Heart left ventricle (tissue), 16 donors: Measurements from ENCODE around the gene FCHSD2. TPM values are rescaled to one million over a fixed set of nuclear protein-coding genes. Genes with fewer than 3 reads are reported as not detected.

Source experiments
- ATAC-seq, 4 donors: fragments of 200-7000 bp; cut with Tn5 transposase; one replicate each; pipeline ENCODE4 v1.9.1; 2020 to 2022; ENCODE audit warnings: moderate library complexity in 4 of 4, mild to moderate bottlenecking in 3 of 4, moderate number of reproducible peaks in 1 of 4
- DNase-seq, 5 donors: peaks; one replicate each; pipeline ENCODE4 v3.0.0-alpha.2; 2020
- H3K27ac ChIP-seq, 12 donors: fragments of 200-600 bp; sonication (generic) in 4 of 12; one replicate each; pipeline versions ENCODE4 v1.5.0 to v1.8.0; 2016 to 2022; ENCODE audit warnings: mild to moderate bottlenecking in 2 of 12
- H3K27me3 ChIP-seq, 9 donors: fragments of 200-600 bp; sonication (generic) in 2 of 9; one replicate each; pipeline versions ENCODE4 v1.5.1 to v1.8.0; 2016 to 2022; ENCODE audit warnings: mild to moderate bottlenecking in 3 of 9
- H3K36me3 ChIP-seq, 9 donors: fragments of 200-600 bp; sonication (generic) in 2 of 9; one replicate each; pipeline versions ENCODE4 v1.5.0 to v1.8.0; 2018 to 2022; ENCODE audit warnings: mild to moderate bottlenecking in 2 of 9
- H3K4me1 ChIP-seq, 12 donors: fragments of 200-600 bp; sonication (generic) in 4 of 12; one replicate each; pipeline versions ENCODE4 v1.5.0 to v1.8.0; 2016 to 2022; ENCODE audit warnings: mild to moderate bottlenecking in 3 of 12
- H3K4me3 ChIP-seq, 12 donors: fragments of 200-600 bp; sonication (generic) in 4 of 12; one replicate each; pipeline versions ENCODE4 v1.5.0 to v1.8.0; 2017 to 2022; ENCODE audit warnings: mild to moderate bottlenecking in 9 of 12, moderate library complexity in 4 of 12
- H3K9me3 ChIP-seq, 12 donors: fragments of 200-600 bp; sonication (generic) in 4 of 12; one replicate each; pipeline versions ENCODE4 v1.5.0 to v1.8.0; 2016 to 2022; ENCODE audit warnings: mild to moderate bottlenecking in 1 of 12
- CTCF ChIP-seq, 12 donors: fragments of 200-600 bp; sonication (generic) in 4 of 12; IDR thresholded peaks; one replicate each; pipeline versions ENCODE4 v1.5.0 to v1.8.0; 2018 to 2022; ENCODE audit warnings: antibody characterized with exemption in 12 of 12, mild to moderate bottlenecking in 5 of 12
- POLR2A ChIP-seq, 2 donors: fragments of 450-650 bp; IDR thresholded peaks; one replicate each; pipeline ENCODE4 v1.6.1; 2017; ENCODE audit warnings: antibody characterized with exemption in 2 of 2, mild to moderate bottlenecking in 2 of 2, moderate library complexity in 2 of 2
- WGBS, 4 donors: extraction: QIAGEN DNeasy Blood & Tissue Kit in 2 of 4; methylation state at CpG; one replicate each; pipeline versions ENCODE4 v1.1.5 to v1.1.7; 2013 to 2018; 5-methylcytosine and 5-hydroxymethylcytosine counted together
- intact Hi-C, 10 donors: fragments of 100-400 bp; cut with DNase I; formaldehyde crosslinking; loops; one replicate each; pipeline versions ENCODE4 v1.11.1 to v1.14.2; 2022
- polyA plus RNA-seq, 2 donors: library from polyadenylated mRNA; stranded (reverse); fragments of 200-250 nt; gene quantifications; one replicate each; pipeline ENCODE4 v1.2.3, GENCODE V29; 2013
- total RNA-seq, 9 donors: library from RNA; depleted of rRNA in 2 of 9; stranded (reverse); fragments of >200 nt in 2 of 9; fragmentation: NEBNext Ultra II Directional in 3 of 9; extraction: Animal tissue kit (Norgen Biotek cat#: 25700) in 3 of 9; gene quantifications; one replicate each; pipeline versions ENCODE4 v1.1.0 to v1.2.4, GENCODE V29; 2016 to 2023
- donor health status: ischemic (EF 13 %, LVEDD 7.1; RV severe dilation, severe dysfunction).
- donor health status: healthy with polysubstance abuse.
- donor health status: DM: no; HTN: yes; CAD: no.
- donor health status: DM: no; HTN: no; CAD: no.
- donor health status: ischemic (EF 25% LVEDD 6.9; RV normal size, moderate dysfunction).
- donor health status: ischemic (EF 25% LVEDD 5.7; RV mildly dilated, moderate dysfunction).
- donor health status: healthy.
- donor health status: DM: yes; HTN: yes; CAD: no.
- donor health status: ischemic (EF 35%, LVEDD 5.7; RV mildly dilated, moderate dysfunction).
- donor health status: nonischemic (EF 11% LVEDD 7.7; RV severe dilation, severe dysfunction).
- donor health status: DM: yes; HTN: yes; CAD: no.
- donor health status: PGD.
- donor health status: ischemic (EF 29% LVEDD 5.4; RV normal size, mild dysfunction).
- donor health status: nonischemic (EF 23%, LVEDD 6.1; RV moderate dilation, normal function).

FCHSD2 gene
- total and polyA plus RNA-seq, 11 donors, result 9.9 to 61.1 (median 39.0) TPM

- WGBS, 4 donors, result 43 to 70% (median 47%) methylated on average over 4 to 11 of the region's 11 CpGs
Measured at GRCh38 chr11:73173755-73174494, 31.8 kb upstream of the FCHSD2 start.

DNA sequence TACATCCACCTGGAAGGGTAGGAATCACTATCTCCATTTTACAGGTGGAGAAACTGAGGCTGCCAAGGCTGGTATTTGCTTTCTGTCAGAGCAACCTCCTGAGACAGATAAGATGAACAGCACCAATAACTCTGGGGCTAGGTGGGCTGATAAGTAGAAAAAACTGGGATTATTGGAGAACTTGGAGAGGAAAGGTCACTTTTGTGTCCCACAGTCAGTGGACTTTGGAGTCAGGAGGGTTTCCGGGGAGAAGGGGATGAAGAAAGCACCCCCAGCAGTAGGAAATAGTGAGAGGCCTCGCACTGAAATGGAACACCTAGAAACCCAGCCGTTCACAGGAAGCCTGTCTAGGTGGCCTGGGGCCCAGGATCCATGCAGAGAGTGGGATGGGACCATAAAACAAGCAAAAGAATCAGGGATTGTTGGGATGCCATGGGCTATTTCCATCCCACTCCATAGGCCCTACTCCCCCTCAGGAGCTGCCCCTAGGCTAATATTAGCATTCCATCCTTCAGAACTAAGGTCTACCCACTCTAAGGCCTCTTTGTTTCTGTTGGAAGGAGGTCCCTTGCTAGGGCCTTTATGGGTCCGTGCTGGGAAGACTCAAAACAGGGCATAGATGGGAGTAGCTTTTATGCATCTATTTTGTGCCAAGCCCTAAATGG is 31.0 kb upstream of the FCHSD2 start:
- no peak for ATAC-seq
- peak overlapping the region in 11 of 12 donors; percentile 39 to 94 (median 80) for H3K27ac ChIP-seq
- 66 to 72% (median 69%) methylated on average over 4 of the region's 4 CpGs for WGBS, 4 donors
- intact Hi-C loops, result loop anchor here in 4 of 10 donors (2.0 to 10.0 kb wide), 4 partner anchors 14 to 431 kb away; no protein-coding TSS in a partner anchor
- TF ChIP-seq CTCF (IDR thresholded peaks at IDR 0.05), result no peak
- TF ChIP-seq POLR2A (IDR thresholded peaks at IDR 0.05), result no peak
- H3K9me3 ChIP-seq, result no peaks in the 10 kb centered on the region
- H3K4me1 ChIP-seq, result peaks cover 16 to 94% (median 72%) of the 10 kb centered on the region in 12 donors
- DNase-seq, result no peak
- no peak overlapping the region for H3K4me3 ChIP-seq
- no peaks in the 10 kb centered on the region for H3K27me3 ChIP-seq
- H3K36me3 ChIP-seq, result no peaks in the 10 kb centered on the region

More at GRCh38 chr11:73173755-73174494, 31.8 kb upstream of the FCHSD2 start:
- DNase-seq, result peak; percentile 77 to 95 (median 86)
- peak; percentile 73 to 86 (median 80) for ATAC-seq
- no peak overlapping the region for H3K4me3 ChIP-seq
- H3K27ac ChIP-seq, result peak overlapping the region in 11 of 12 donors; percentile 61 to 95 (median 84)
- no peaks in the 10 kb centered on the region for H3K9me3 ChIP-seq
- peaks cover 16 to 93% (median 71%) of the 10 kb centered on the region in 12 donors for H3K4me1 ChIP-seq
- intact Hi-C loops, result loop anchor here in 4 of 10 donors (2.0 to 10.0 kb wide), 4 partner anchors 15 to 432 kb away; no protein-coding TSS in a partner anchor
- TF ChIP-seq CTCF (IDR thresholded peaks at IDR 0.05) (peak in 6 of 12 donors; percentile 9 to 42 (median 24)), POLR2A (IDR thresholded peaks at IDR 0.05) (no peak)
- H3K27me3 ChIP-seq, result no peaks in the 10 kb centered on the region
- H3K36me3 ChIP-seq, result no peaks in the 10 kb centered on the region

DNA sequence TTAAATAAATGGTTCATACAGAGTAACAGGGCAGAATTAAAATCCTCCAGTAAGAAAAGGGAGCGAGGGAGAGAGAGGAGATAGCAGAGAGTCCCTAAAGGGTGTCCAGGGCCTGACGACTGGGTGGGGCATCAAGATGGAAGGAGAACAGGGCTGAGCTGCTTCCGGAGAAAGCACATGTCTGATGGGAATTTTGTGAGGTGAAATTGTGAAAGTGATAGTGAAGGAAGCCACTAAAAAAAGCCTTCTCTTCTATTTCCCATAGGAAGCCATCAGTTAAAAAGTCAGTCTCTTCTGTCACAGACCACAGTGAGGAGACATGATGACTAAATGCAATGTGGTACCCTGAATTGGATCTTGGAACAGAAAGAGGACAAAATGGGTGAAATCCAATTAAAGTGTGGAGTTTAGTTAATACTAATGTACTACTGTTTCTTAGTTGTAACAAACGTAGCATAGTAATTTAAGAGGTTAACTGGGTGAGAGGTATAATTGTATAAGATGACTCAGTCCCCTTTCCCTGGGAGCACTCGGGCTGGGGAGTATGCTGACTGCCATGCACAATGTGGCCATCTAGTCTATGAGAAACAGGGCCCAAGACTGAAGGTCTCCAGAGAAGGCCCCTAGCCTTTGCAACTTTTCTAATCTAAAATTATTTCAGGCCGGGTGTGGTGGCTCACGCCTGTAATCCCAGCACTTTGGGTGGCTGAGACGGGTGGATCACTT is 29.5 kb upstream of the FCHSD2 start:
- ATAC-seq, result no peak
- intact Hi-C loops, result loop anchor here in 4 of 10 donors (2.0 to 10.0 kb wide), 4 partner anchors 13 to 429 kb away; no protein-coding TSS in a partner anchor
- no peak for DNase-seq
- 67 to 69% (median 68%) methylated on average over 8 of the region's 8 CpGs for WGBS, 4 donors
- Histone ChIP-seq H3K4me1 (peaks cover 4 to 89% (median 69%) of the 10 kb centered on the region in 12 donors), H3K36me3 (no peaks in the 10 kb centered on the region), H3K9me3 (no peaks in the 10 kb centered on the region), H3K4me3 (no peak overlapping the region), H3K27me3 (no peaks in the 10 kb centered on the region), H3K27ac (peak overlapping the region in 9 of 12 donors; percentile 9 to 92 (median 59))
- no peak for TF ChIP-seq POLR2A (IDR thresholded peaks at IDR 0.05)
- TF ChIP-seq CTCF (IDR thresholded peaks at IDR 0.05), result no peak
